Neural crest cell (in vitro differentiated cells): Measurements from ENCODE around the gene MAP2K2. TPM values are rescaled to one million over a fixed set of nuclear protein-coding genes. Genes with fewer than 3 reads are reported as not detected.
"Not testable (repeated sequence)": the region's sequence is repeated elsewhere in the genome, so short reads cannot be mapped to it uniquely, and the experiment has no call there.

Experiments used
- DNase-seq: peaks from one replicate; pipeline ENCODE4 v3.0.0; 2021; ENCODE audit warnings: low read depth, mixed read lengths, low spot score
- H3K27ac Mint-ChIP-seq: one replicate; pipeline ENCODE4 v1.8.0; 2021; ENCODE audit warnings: mild to moderate bottlenecking, mixed read lengths; ENCODE audit not compliant: unreplicated experiment
- H3K27me3 Mint-ChIP-seq: 2 replicates; pipeline ENCODE4 v1.8.0; 2021; ENCODE audit warnings: low read depth, mild to moderate bottlenecking, mixed read lengths
- H3K36me3 Mint-ChIP-seq: 2 replicates; pipeline ENCODE4 v1.8.0; 2021; ENCODE audit warnings: low read depth, mild to moderate bottlenecking, mixed read lengths
- H3K4me1 Mint-ChIP-seq: 2 replicates; pipeline ENCODE4 v1.8.0; 2021; ENCODE audit warnings: mixed read lengths
- H3K4me3 Mint-ChIP-seq: one replicate; pipeline ENCODE4 v1.8.0; 2021; ENCODE audit warnings: mild to moderate bottlenecking, mixed read lengths
- H3K9me3 Mint-ChIP-seq: 2 replicates; pipeline ENCODE4 v1.8.0; 2021; ENCODE audit warnings: mixed read lengths
- CTCF ChIP-seq: fragments of 200-600 bp; sonication (generic); conservative IDR thresholded peaks from 2 replicates; pipeline ENCODE4 v1.5.0; 2021; ENCODE audit warnings: antibody characterized with exemption, mild to moderate bottlenecking
- total RNA-seq: library from RNA; stranded (reverse); gene quantifications from 2 replicates; pipeline ENCODE4 v1.2.1, GENCODE V29; 2021

Gene MAP2K2
- total RNA-seq, 1 donor from 2014 or later: 178 TPM

- peaks cover 5% of the 10 kb centered on the region for H3K4me1 Mint-ChIP-seq
- DNase-seq: no peak
- H3K36me3 Mint-ChIP-seq: no peaks in the 10 kb centered on the region
- H3K4me3 Mint-ChIP-seq: no peak overlapping the region
- peaks cover 53% of the 10 kb centered on the region for H3K27me3 Mint-ChIP-seq
- TF ChIP-seq CTCF: no peak
- no peak overlapping the region for H3K27ac Mint-ChIP-seq
- no peaks in the 10 kb centered on the region for H3K9me3 Mint-ChIP-seq
These were observed 20.8 kb upstream of the MAP2K2 start for GRCh38 chr19:4144666-4145249.

- H3K4me1 Mint-ChIP-seq, H3K36me3 Mint-ChIP-seq, H3K27ac Mint-ChIP-seq: not testable (repeated sequence)
These were observed 19.0 kb upstream of the MAP2K2 start for GRCh38 chr19:4142916-4143315.

GRCh38 chr19:4140237-4140711, 16.4 kb upstream of the MAP2K2 start:
- Mint-ChIP-seq H3K4me1 (peaks cover 8% of the 10 kb centered on the region), H3K27me3 (peaks cover 25% of the 10 kb centered on the region)
- DNase-seq: peak; percentile 36

More at GRCh38 chr19:4142916-4143315, 19.0 kb upstream of the MAP2K2 start:
- not testable (repeated sequence) for H3K4me3 Mint-ChIP-seq, DNase-seq, H3K9me3 Mint-ChIP-seq
- peaks cover 42% of the 10 kb centered on the region for H3K27me3 Mint-ChIP-seq

GRCh38 chr19:4139614-4140236, 15.8 kb upstream of the MAP2K2 start:
- no peak overlapping the region for H3K27ac Mint-ChIP-seq
- peaks cover 8% of the 10 kb centered on the region for H3K4me1 Mint-ChIP-seq

More at GRCh38 chr19:4140237-4140711, 16.4 kb upstream of the MAP2K2 start:
- no peaks in the 10 kb centered on the region for H3K36me3 Mint-ChIP-seq
- TF ChIP-seq CTCF: peak; percentile 64
- H3K9me3 Mint-ChIP-seq: no peaks in the 10 kb centered on the region
- H3K4me3 Mint-ChIP-seq: no peak overlapping the region
- H3K27ac Mint-ChIP-seq: no peak overlapping the region

GRCh38 chr19:4138445-4138844, 14.5 kb upstream of the MAP2K2 start:
- Mint-ChIP-seq H3K27me3 (peaks cover 12% of the 10 kb centered on the region), H3K27ac (no peak overlapping the region), H3K9me3 (no peaks in the 10 kb centered on the region)

More at GRCh38 chr19:4139614-4140236, 15.8 kb upstream of the MAP2K2 start:
- peak; percentile 87 for DNase-seq
- no peaks in the 10 kb centered on the region for H3K9me3 Mint-ChIP-seq
- H3K27me3 Mint-ChIP-seq: peaks cover 23% of the 10 kb centered on the region
- no peaks in the 10 kb centered on the region for H3K36me3 Mint-ChIP-seq
- TF ChIP-seq CTCF: peak; percentile 73
- no peak overlapping the region for H3K4me3 Mint-ChIP-seq

More at GRCh38 chr19:4138445-4138844, 14.5 kb upstream of the MAP2K2 start:
- Mint-ChIP-seq H3K4me3 (no peak overlapping the region), H3K4me1 (peaks cover 8% of the 10 kb centered on the region), H3K36me3 (no peaks in the 10 kb centered on the region)
- no peak for TF ChIP-seq CTCF
- no peak for DNase-seq
